HEK293 (cell line): ENCODE measurements around the gene MATN1.

Source experiments
- CTCF ChIA-PET: fragments of 350-600 bp; formaldehyde crosslinking; extraction: SDS; loops from one replicate; lab custom pipeline; 2021; ENCODE audit warnings: antibody characterized with exemption; lab: Yijun Ruan, JAX
- POLR2A ChIA-PET: fragments of 300-600 bp; formaldehyde crosslinking; extraction: SDS; loops from one replicate; lab custom pipeline; 2020; ENCODE audit warnings: antibody characterized with exemption, inconsistent platforms; lab: Yijun Ruan, JAX
- H3K27ac ChIP-seq: fragments of 200-500 bp; sonication (Bioruptor generic); 2 replicates; pipeline ENCODE4 v1.5.1; 2014; ENCODE audit warnings: low read depth, low read length, control low read depth, inconsistent platforms; ENCODE audit errors: extremely low read depth
- H3K36me3 ChIP-seq, 2 experiments: fragments of 200-500 bp in 1 of 2; sonication (Bioruptor generic) in 1 of 2; 1 replicate in 1 of 2; 2 replicates in 1 of 2; pipeline ENCODE4 v1.5.1; 2014 to 2017; ENCODE audit warnings: inconsistent platforms in 2 of 2, low read length in 2 of 2; ENCODE audit not compliant: control insufficient read depth in 2 of 2, insufficient read depth in 1 of 2
- H3K4me1 ChIP-seq: fragments of 200-500 bp; sonication (Bioruptor generic); 2 replicates; pipeline ENCODE4 v1.5.1; 2014; ENCODE audit warnings: mild to moderate bottlenecking, low read length, inconsistent platforms; ENCODE audit not compliant: control insufficient read depth, insufficient read depth
- H3K4me3 ChIP-seq: 2 replicates; pipeline ENCODE4 v1.5.1; 2011; ENCODE audit warnings: low read depth, mild to moderate bottlenecking, control low read depth, low read length, moderate library complexity
- H3K9me3 ChIP-seq: fragments of 200-500 bp; sonication (Bioruptor generic); 2 replicates; pipeline ENCODE4 v1.5.1; 2014; ENCODE audit warnings: low read depth, low read length, inconsistent platforms; ENCODE audit not compliant: control insufficient read depth, insufficient read depth
- GLIS1 ChIP-seq: fragments of 450-650 bp; formaldehyde crosslinking; IDR thresholded peaks from 2 replicates; pipeline ENCODE4 v1.5.1; 2016; ENCODE audit warnings: missing biosample characterization, missing genetic modification characterization
- MEIS1 ChIP-seq: sonication (generic); formaldehyde crosslinking; IDR thresholded peaks from 2 replicates; pipeline ENCODE4 v1.8.1; 2022; ENCODE audit warnings: missing genetic modification reagents, mild to moderate bottlenecking, borderline replicate concordance
- MZF1 ChIP-seq: fragments of 450-650 bp; formaldehyde crosslinking; IDR thresholded peaks from 2 replicates; pipeline ENCODE4 v1.5.1; 2017; ENCODE audit warnings: missing biosample characterization, missing genetic modification characterization, borderline replicate concordance
- PRDM1 ChIP-seq: fragments of 450-650 bp; formaldehyde crosslinking; IDR thresholded peaks from 2 replicates; pipeline ENCODE4; 2016; ENCODE audit warnings: missing biosample characterization, missing genetic modification characterization
- SCRT1 ChIP-seq: fragments of 450-650 bp; formaldehyde crosslinking; IDR thresholded peaks from 2 replicates; pipeline ENCODE4 v1.5.1; 2016; ENCODE audit warnings: missing biosample characterization, missing genetic modification characterization, borderline replicate concordance
- YY2 ChIP-seq: fragments of 450-650 bp; formaldehyde crosslinking; IDR thresholded peaks from 2 replicates; pipeline ENCODE4 v1.5.1; 2016; ENCODE audit warnings: missing biosample characterization, missing genetic modification characterization
- ZEB2 ChIP-seq: fragments of 450-650 bp; formaldehyde crosslinking; IDR thresholded peaks from 2 replicates; pipeline ENCODE4 v1.5.1; 2016; ENCODE audit warnings: missing biosample characterization, missing genetic modification characterization
- ZFHX2 ChIP-seq: fragments of 450-650 bp; formaldehyde crosslinking; conservative IDR thresholded peaks from 2 replicates; pipeline ENCODE4 v1.5.1; 2016; ENCODE audit warnings: missing biosample characterization, missing genetic modification characterization
- ZNF114 ChIP-seq: fragments of 450-650 bp; formaldehyde crosslinking; IDR thresholded peaks from 2 replicates; pipeline ENCODE4 v1.5.0; 2017; ENCODE audit warnings: missing biosample characterization, missing genetic modification characterization
- ZNF23 ChIP-seq: fragments of 450-650 bp; formaldehyde crosslinking; IDR thresholded peaks from 2 replicates; pipeline ENCODE4 v1.5.1; 2016; ENCODE audit warnings: missing biosample characterization, missing genetic modification characterization, borderline replicate concordance
- ZNF274 ChIP-seq, 2 experiments: fragments of 200-500 bp in 1 of 2; fragments of 450-650 bp in 1 of 2; sonication (Bioruptor generic) in 1 of 2; formaldehyde crosslinking in 1 of 2; IDR thresholded peaks; 2 replicates each; pipeline versions ENCODE4 v1.5.1 to v1.6.1; 2014 to 2016; ENCODE audit warnings: borderline replicate concordance in 1 of 2, inconsistent platforms in 1 of 2, low read length in 1 of 2, missing biosample characterization in 1 of 2, missing genetic modification characterization in 1 of 2
- ZNF311 ChIP-seq: fragments of 450-650 bp; formaldehyde crosslinking; IDR thresholded peaks from 2 replicates; pipeline ENCODE4 v1.5.1; 2017; ENCODE audit warnings: missing biosample characterization, missing genetic modification characterization, borderline replicate concordance
- ZNF391 ChIP-seq: fragments of 450-650 bp; formaldehyde crosslinking; IDR thresholded peaks from 2 replicates; pipeline ENCODE4 v1.5.1; 2016; ENCODE audit warnings: low read depth, missing biosample characterization, missing genetic modification characterization, borderline replicate concordance
- ZNF510 ChIP-seq: fragments of 450-650 bp; formaldehyde crosslinking; IDR thresholded peaks from 2 replicates; pipeline ENCODE4 v1.5.1; 2018; ENCODE audit warnings: mild to moderate bottlenecking, missing genetic modification characterization, missing biosample characterization; ENCODE audit not compliant: insufficient replicate concordance
- ZNF529 ChIP-seq: fragments of 450-650 bp; formaldehyde crosslinking; IDR thresholded peaks from 2 replicates; pipeline ENCODE4 v1.5.1; 2017; ENCODE audit warnings: missing genetic modification characterization, missing biosample characterization; ENCODE audit not compliant: insufficient replicate concordance
- ZNF596 ChIP-seq: fragments of 450-650 bp; IDR thresholded peaks from 2 replicates; pipeline ENCODE4 v1.5.0; 2018; ENCODE audit warnings: missing biosample characterization, mild to moderate bottlenecking, missing genetic modification characterization, moderate library complexity
- ZNF660 ChIP-seq: fragments of 450-650 bp; IDR thresholded peaks from 2 replicates; pipeline ENCODE4 v1.5.1; 2018; ENCODE audit warnings: missing biosample characterization, mild to moderate bottlenecking, missing genetic modification characterization
- ZNF777 ChIP-seq: fragments of 450-650 bp; formaldehyde crosslinking; IDR thresholded peaks from 2 replicates; pipeline ENCODE4 v1.5.1; 2017; ENCODE audit warnings: missing biosample characterization, missing genetic modification characterization, borderline replicate concordance
- ZSCAN23 ChIP-seq: fragments of 450-650 bp; formaldehyde crosslinking; IDR thresholded peaks from 2 replicates; pipeline ENCODE4 v1.5.1; 2016; ENCODE audit warnings: missing biosample characterization, missing genetic modification characterization
- TF ChIP-seq, protein P1 (sequence below): fragments of 450-650 bp; formaldehyde crosslinking; IDR thresholded peaks from 2 replicates; pipeline ENCODE4 v1.5.1; 2016; ENCODE audit warnings: missing biosample characterization, missing genetic modification characterization
- TF ChIP-seq, protein P2 (sequence below): IDR thresholded peaks from 2 replicates; pipeline ENCODE4 v1.6.1; 2011; ENCODE audit warnings: mild to moderate bottlenecking, low read depth, low read length, borderline replicate concordance

The MATN1 gene

DNA sequence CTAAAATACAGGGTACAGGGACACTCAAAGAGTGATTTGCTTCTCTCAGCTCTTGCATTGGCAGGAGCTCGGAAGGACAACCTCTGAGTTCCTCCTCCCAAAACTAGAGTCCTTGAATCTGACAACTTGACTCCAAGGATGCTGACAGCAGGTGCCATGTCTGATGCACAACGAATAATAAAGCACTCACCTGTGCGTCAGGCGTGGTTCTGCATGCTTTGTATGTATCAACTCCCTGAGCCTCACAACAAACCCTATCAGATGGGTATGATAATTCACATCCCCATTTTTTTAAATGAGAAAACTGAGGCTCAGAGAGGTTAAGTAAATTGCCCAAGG, 32.8 kb upstream of the MATN1 start:
- no peaks in the 10 kb centered on the region for H3K36me3 ChIP-seq
- no peak overlapping the region for H3K4me3 ChIP-seq
- no peak overlapping the region for H3K27ac ChIP-seq
- TF ChIP-seq ZSCAN23 (tag by site-specific recombination) (no peak), ZNF391 (tag by site-specific recombination) (no peak), PRDM1 (tag by site-specific recombination) (no peak), ZNF510 (tag by site-specific recombination) (no peak), SCRT1 (no peak), ZFHX2 (tag by site-specific recombination) (no peak), ZNF777 (tag by site-specific recombination) (no peak), ZNF596 (tag by site-specific recombination) (no peak), ZNF660 (no peak), ZEB2 (tag by site-specific recombination) (no peak), MZF1 (tag by site-specific recombination) (no peak), MEIS1 (CRISPR knock-in tag) (no peak), YY2 (tag by site-specific recombination) (no peak)
- TF ChIP-seq, protein P1, sequence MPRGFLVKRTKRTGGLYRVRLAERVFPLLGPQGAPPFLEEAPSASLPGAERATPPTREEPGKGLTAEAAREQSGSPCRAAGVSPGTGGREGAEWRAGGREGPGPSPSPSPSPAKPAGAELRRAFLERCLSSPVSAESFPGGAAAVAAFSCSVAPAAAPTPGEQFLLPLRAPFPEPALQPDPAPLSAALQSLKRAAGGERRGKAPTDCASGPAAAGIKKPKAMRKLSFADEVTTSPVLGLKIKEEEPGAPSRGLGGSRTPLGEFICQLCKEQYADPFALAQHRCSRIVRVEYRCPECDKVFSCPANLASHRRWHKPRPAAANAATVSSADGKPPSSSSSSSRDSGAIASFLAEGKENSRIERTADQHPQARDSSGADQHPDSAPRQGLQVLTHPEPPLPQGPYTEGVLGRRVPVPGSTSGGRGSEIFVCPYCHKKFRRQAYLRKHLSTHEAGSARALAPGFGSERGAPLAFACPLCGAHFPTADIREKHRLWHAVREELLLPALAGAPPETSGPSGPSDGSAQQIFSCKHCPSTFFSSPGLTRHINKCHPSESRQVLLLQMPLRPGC (tag by site-specific recombination) = no peak
- TF ChIP-seq, protein P2, sequence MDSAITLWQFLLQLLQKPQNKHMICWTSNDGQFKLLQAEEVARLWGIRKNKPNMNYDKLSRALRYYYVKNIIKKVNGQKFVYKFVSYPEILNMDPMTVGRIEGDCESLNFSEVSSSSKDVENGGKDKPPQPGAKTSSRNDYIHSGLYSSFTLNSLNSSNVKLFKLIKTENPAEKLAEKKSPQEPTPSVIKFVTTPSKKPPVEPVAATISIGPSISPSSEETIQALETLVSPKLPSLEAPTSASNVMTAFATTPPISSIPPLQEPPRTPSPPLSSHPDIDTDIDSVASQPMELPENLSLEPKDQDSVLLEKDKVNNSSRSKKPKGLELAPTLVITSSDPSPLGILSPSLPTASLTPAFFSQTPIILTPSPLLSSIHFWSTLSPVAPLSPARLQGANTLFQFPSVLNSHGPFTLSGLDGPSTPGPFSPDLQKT = no peak
- ChIA-PET CTCF (interaction anchor here (0.6 kb wide), 1 partner anchor 275 kb away, joined by 4 read pairs; no protein-coding TSS in a partner anchor), POLR2A (no interaction called here)
- no peaks in the 10 kb centered on the region for H3K4me1 ChIP-seq
- H3K9me3 ChIP-seq = no peaks in the 10 kb centered on the region

DNA sequence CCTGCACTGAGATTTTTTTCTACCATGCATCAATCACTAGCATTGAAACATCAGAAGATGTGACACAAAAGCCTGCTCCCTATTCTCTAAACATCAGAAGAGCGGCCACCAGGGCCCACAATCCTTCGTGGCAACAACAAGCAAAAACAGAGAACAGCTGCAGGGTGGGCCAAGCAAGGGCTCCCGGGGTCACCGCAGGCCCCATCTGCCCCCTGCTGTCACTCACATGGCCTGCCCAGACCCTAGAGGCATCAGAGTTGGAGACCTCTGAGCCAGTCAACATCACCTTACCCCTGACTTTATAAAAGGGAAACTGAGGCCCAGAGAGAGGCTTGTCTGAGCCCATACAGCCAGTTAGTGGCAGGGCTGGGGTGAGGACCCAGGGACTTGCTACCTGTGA, 32.4 kb upstream of the MATN1 start:
- CTCF ChIA-PET = interaction anchor here (0.6 to 0.7 kb wide), 2 partner anchors 275 to 986 kb away, joined by 4 read pairs; no protein-coding TSS in a partner anchor
- Histone ChIP-seq H3K4me1 (no peaks in the 10 kb centered on the region), H3K4me3 (no peak overlapping the region), H3K36me3 (no peaks in the 10 kb centered on the region), H3K27ac (no peak overlapping the region), H3K9me3 (no peaks in the 10 kb centered on the region)
- POLR2A ChIA-PET = no interaction called here
- TF ChIP-seq ZNF274 (IDR thresholded peaks at IDR 0.05; ENCODE audit: low read length) (no peak), ZNF274 (tag by site-specific recombination; IDR thresholded peaks at IDR 0.05; ENCODE audit: borderline replicate concordance) (no peak), ZNF114 (tag by site-specific recombination) (no peak), ZNF529 (no peak), ZNF23 (tag by site-specific recombination) (no peak), ZNF311 (tag by site-specific recombination) (no peak), GLIS1 (tag by site-specific recombination) (no peak)
- TF ChIP-seq, protein P1 (tag by site-specific recombination) = no peak
- TF ChIP-seq, protein P2 = no peak
